HG03354 (cell line): ENCODE measurements around the gene LEF1.

Source experiments
- ATAC-seq: cut with Tn5 transposase; IDR thresholded peaks from one replicate; pipeline ENCODE4 v1.9.1; 2021; ENCODE audit warnings: mild to moderate bottlenecking; ENCODE audit not compliant: unreplicated experiment, poor library complexity, severe bottlenecking

Gene LEF1

DNA sequence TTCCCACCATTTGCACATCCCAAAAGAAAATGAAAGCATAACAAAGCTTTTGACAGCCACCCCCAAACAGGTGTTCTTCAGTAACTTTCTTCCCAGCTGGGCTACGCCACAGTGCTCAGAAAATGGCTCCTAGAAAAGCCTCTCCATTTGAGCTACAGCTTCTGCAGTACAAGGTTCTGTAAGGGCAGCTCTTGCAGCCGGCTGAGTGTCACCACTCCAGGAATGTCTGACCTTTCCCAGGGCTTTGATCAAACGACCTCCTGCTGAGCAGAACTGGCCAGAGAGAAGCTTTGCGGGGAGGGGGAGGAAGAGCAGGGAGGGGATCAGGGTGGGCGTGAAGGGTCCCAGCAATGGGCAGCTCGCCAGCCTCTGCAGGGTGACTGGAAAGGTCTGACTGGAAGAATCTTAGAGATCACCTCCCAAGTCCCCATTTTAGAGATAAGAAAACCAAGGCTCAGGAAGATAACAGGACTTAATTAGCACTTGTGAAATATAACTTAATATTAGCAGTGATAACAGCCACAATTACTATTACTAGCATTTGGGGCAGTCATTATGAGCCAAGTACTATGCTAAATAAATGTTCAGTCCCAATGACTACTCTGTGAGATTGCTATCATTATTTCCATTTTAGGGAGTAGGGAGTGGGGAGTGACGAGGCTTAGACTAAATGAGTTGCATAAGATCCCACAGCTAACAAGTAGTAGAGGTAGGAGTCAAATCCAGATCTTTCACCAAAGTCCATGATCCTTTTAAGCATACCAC, 51.1 kb downstream of the LEF1 start:
- ATAC-seq, result no peak

- no peak for ATAC-seq
Measured at GRCh38 chr4:108116423-108117168, 52.1 kb downstream of the LEF1 start.

DNA sequence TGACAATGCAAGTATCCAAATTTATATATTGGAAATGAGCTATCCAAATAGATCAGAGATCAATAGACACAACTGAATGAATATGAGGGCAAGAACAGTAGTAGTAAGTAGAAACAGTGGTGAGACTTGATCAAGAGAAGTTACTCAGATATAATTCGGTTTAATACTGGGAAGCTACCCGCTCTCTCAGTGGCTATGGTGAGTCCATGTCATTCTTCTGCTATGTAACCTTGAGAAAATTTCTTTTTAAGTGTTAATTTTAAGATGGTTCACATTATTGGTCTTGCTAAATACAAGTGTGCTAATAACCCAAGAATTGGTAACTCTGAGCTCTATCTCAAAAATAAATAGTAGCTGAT, 53.6 kb downstream of the LEF1 start:
- ATAC-seq, result no peak

- no peak for ATAC-seq
Measured at GRCh38 chr4:108114503-108114902, 54.2 kb downstream of the LEF1 start.

DNA sequence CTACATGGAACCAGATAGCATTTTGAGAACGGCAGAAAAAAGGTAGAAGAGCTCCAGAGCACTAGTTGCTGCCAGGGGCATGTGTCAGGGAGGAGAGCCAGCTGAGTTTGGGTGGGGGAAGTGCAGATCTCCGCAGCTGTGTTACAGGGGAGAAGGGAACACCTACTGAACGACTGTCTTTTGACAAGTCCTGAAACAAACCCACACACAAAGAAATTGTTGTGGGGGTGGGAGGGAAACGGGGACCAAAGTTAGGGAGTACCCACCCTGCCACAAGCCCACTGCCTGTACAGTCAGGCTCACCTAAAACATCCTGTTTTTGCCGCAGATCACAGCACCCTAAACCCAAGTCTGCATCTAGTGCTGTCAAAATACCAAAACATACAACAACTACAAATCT, 55.5 kb downstream of the LEF1 start:
- ATAC-seq, result no peak

- ATAC-seq, result no peak
Measured at GRCh38 chr4:108111781-108112180, 57.0 kb downstream of the LEF1 start.

GRCh38 chr4:108110450-108110849, 58.3 kb downstream of the LEF1 start:
- peak; percentile 8 for ATAC-seq

DNA sequence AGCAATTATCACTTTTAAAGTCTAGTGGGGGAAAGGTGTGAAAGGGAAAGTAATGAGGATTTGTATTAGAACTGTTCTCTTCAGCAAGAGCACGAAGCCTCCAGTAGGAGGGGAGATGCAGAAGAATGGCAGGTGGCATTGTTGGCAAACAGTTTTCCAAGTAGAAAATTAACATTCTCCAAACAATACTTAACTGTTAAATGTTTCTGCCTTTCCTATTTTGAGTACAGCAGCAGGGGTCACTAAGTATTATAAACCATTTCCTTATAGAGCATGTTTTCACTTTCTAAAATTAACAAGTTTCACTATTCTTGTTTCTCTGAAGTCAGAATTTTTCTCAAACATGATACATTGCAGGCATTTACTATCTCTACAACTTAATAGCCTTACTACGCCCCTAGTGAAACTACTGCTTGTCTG, 58.7 kb downstream of the LEF1 start:
- ATAC-seq, result peak; percentile 84

GRCh38 chr4:108109111-108109510, 59.6 kb downstream of the LEF1 start:
- no peak for ATAC-seq

DNA sequence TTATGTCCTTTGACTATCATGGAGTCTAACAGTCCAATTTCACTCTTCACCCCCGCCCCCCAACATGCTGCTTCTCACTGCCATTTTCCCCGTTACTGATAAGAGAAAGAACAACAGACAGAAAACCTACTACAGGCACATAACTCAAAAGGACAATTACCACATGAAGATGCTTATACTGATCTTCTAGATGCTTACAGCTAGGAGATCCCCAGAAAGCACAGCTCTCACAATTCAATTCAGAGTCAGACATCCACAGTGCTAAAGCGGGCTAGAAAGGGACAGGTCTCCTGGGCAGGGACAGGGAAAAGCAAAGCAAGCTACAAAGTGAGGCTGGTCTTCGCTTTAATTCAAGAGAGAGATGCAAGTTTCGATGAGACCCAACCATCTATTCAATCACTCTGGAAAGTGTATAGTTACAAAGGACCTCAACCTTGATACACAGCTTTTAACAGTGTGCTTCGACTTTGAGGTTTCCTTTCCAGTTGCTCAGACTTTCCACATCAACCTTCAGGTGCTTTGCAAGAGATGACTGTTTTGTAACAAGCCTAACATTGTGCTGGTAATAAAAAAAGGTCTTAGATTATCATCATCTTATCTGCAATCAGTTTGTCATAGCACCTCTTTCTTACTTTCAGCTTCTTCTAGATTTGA, 60.9 kb downstream of the LEF1 start:
- ATAC-seq, result no peak

GRCh38 chr4:108107101-108107500, 61.6 kb downstream of the LEF1 start:
- ATAC-seq, result no peak

- no peak for ATAC-seq
Measured at GRCh38 chr4:108106186-108106585, 62.5 kb downstream of the LEF1 start.

DNA sequence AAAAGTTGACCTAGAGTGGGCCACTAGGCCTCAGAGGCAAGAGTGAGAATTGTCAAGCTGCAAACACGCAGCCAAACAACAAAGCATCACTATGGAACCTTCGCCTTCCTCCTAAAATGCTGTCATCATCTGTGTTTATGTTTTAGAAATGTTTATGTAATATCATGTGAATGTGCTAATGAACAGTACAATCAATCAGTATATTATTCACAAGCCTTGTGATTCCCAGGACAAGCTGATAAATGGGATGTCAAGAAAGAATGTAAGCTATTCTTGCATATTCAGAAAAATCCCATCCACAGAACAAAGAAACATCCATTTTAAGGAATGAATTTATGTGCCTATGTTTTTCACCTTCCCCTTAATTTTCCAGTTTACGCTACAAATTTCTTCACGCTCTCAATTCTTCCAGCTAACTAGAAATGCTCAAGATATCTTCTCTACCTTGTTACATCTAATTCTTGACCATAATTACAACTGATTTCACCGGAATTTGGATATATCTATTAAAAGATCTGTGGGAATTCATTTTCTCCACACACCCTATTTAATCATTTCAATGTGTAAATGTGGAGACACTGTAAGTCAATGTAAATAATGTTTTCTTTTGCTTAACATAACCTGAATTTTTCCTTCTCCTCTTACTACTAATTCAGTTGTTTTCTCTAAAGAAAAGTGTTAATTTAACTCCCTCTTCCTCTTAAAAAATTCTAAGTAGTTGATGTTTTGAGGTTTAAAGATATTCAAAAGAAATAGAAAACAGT, 65.5 kb downstream of the LEF1 start:
- no peak for ATAC-seq

- no peak for ATAC-seq
Measured at GRCh38 chr4:108100827-108101226, 67.9 kb downstream of the LEF1 start.

GRCh38 chr4:108099838-108100237, 68.9 kb downstream of the LEF1 start:
- ATAC-seq, result no peak

GRCh38 chr4:108097990-108098553, 70.7 kb downstream of the LEF1 start:
- ATAC-seq, result no peak

DNA sequence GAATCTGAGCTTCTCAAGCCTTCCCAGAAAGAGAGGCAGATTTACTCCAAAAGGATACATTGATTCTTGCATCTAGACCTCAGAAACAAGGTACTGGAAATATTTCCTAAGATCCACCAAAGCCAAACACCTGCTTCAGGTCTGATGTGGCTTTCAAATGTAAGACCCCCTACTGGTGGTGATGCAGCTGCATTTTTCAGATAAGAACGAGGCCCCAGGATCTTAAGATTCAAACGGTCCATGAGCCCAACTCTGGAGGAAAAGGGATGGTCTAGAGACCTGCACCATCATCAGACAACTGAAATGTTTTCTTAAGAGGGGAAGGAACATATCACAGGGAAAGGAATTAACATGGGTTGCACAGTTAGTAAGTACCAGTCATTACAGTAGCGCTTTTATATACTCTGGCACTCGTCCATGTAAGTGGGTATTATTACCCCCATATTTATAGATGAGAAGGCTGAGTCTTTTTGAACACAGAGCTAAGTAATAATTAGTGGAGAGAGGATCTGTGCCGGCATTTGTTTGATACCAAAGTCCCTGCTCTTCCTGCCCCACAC, 73.7 kb downstream of the LEF1 start:
- ATAC-seq, result no peak

DNA sequence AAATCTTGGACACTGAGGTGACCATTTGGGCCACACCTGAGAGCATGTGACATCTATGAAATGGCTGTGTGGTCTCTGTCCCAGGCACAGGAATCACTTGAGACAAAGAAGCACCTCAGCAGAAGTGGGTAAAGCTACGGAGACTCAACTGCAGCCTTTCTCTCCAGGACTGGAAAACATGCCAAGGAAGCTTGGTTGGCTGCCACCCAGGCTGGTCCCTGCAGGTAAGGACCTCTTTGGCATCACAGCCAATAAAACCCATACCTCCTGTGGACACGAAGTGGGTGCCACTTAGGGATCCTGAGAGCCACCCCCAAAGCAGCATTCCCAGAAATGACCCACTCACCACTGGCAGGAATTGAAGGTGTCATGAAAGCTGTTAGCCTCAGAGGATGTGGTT, 74.6 kb downstream of the LEF1 start:
- no peak for ATAC-seq

DNA sequence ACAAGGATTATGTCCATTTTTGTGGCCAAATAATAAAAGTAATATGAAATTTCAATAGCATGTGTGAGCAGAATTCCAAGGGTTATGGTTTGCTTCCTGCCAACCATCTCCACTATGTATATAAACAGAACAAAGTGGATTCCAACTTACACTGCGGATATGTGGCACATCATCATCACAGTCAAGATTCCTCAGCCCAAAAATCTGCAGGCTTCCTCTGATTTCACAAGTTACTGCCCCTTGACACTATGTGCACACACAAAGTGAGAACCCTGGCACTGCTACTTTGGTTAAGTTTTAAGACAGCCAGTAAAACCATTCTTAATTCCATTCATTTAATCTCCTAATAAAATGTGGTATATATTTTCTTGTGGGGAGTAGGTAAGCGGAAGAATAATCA, 76.4 kb downstream of the LEF1 start:
- ATAC-seq, result no peak
